Sigmoid colon (tissue), 7 donors: Measurements from ENCODE around the gene SLC16A13. TPM values are rescaled to one million over a fixed set of nuclear protein-coding genes. Genes with fewer than 3 reads are reported as not detected.
A peak's percentile ranks its signal among the peaks of the same experiment; 100 is the strongest.

Experiments used
- DNase-seq: peaks from one replicate; pipeline ENCODE4 v3.0.0-alpha.2; 2019
- H3K27ac ChIP-seq, 4 donors: fragments of 200-600 bp; sonication (generic); one replicate each; pipeline ENCODE4 v1.5.1; 2016 to 2019; ENCODE audit warnings: mild to moderate bottlenecking in 1 of 4
- H3K27me3 ChIP-seq, 3 donors: fragments of 200-600 bp; sonication (generic); one replicate each; pipeline ENCODE4 v1.5.1; 2019; ENCODE audit warnings: mild to moderate bottlenecking in 1 of 3
- H3K36me3 ChIP-seq, 4 donors: fragments of 200-600 bp; sonication (generic); one replicate each; pipeline ENCODE4 v1.5.1; 2016 to 2019
- H3K4me1 ChIP-seq, 4 donors: fragments of 200-600 bp; sonication (generic); one replicate each; pipeline ENCODE4 v1.5.1; 2017 to 2019
- H3K4me3 ChIP-seq, 4 donors: fragments of 200-600 bp; sonication (generic); one replicate each; pipeline ENCODE4 v1.5.1; 2017 to 2019; ENCODE audit warnings: mild to moderate bottlenecking in 2 of 4, moderate library complexity in 1 of 4
- H3K9me3 ChIP-seq, 4 donors: fragments of 200-600 bp in 3 of 4; sonication (generic) in 3 of 4; one replicate each; pipeline versions ENCODE4 v1.5.1 to v1.6.1; 2013 to 2019
- CTCF ChIP-seq, 4 experiments: fragments of 450-650 bp in 3 of 4; fragments of 200-600 bp in 1 of 4; IDR thresholded peaks; one replicate each; pipeline ENCODE4 v1.5.1; 2016 to 2019; ENCODE audit warnings: antibody characterized with exemption in 4 of 4, mild to moderate bottlenecking in 3 of 4, moderate library complexity in 2 of 4
- EP300 ChIP-seq, 4 donors: sonication (generic); formaldehyde crosslinking; IDR thresholded peaks; one replicate each; pipeline ENCODE4 v1.6.1; 2017; ENCODE audit warnings: antibody characterized with exemption in 4 of 4
- POLR2A ChIP-seq, 2 donors: fragments of 450-650 bp; IDR thresholded peaks; one replicate each; pipeline ENCODE4 v1.6.1; 2016; ENCODE audit warnings: antibody characterized with exemption in 2 of 2, mild to moderate bottlenecking in 2 of 2, moderate library complexity in 2 of 2
- POLR2AphosphoS5 ChIP-seq, 4 donors: sonication (generic); formaldehyde crosslinking; IDR thresholded peaks; one replicate each; pipeline ENCODE4 v1.6.1; 2017; ENCODE audit warnings: antibody characterized with exemption in 4 of 4
- WGBS, 2 donors: extraction: QIAGEN DNeasy Blood & Tissue Kit; methylation state at CpG; one replicate each; pipeline ENCODE4 v1.1.7; 2013; 5-methylcytosine and 5-hydroxymethylcytosine counted together
- intact Hi-C: fragments of 100-400 bp; cut with DNase I; formaldehyde crosslinking; loops from one replicate; pipeline ENCODE4 v1.15.1; 2023
- polyA plus RNA-seq, 3 donors: library from polyadenylated mRNA; stranded (reverse); fragments of 200-250 nt; gene quantifications; one replicate each; pipeline ENCODE4 v1.2.3, GENCODE V29; 2013
- total RNA-seq, 4 donors: library from RNA; depleted of rRNA; stranded (reverse); fragments of >200 nt; gene quantifications; one replicate each; pipeline ENCODE4 v1.1.0, GENCODE V29; 2016
- donor health status: healthy with polysubstance abuse.
- donor health status: Bipolar disorder and iron deficiency.
- donor health status: healthy.

SLC16A13 gene
- total and polyA plus RNA-seq, 7 donors, result 0.36 to 7.3 (median 0.66) TPM

- Histone ChIP-seq H3K27ac (peak overlapping the region; percentile 64 to 71 (median 68)), H3K4me3 (peak overlapping the region in 3 of 4 donors; percentile 21 to 37 (median 26)), H3K9me3 (no peaks in the 10 kb centered on the region), H3K27me3 (peaks cover 9 to 30% (median 18%) of the 10 kb centered on the region in 3 donors), H3K36me3 (no peaks in the 10 kb centered on the region), H3K4me1 (peaks cover 0 to 32% (median 30%) of the 10 kb centered on the region in 4 donors)
- TF ChIP-seq EP300 (IDR thresholded peaks at IDR 0.05) (no peak), POLR2A (IDR thresholded peaks at IDR 0.05) (peak in 1 of 2 donors; percentile 28), POLR2AphosphoS5 (IDR thresholded peaks at IDR 0.05) (peak; percentile 60 to 91 (median 72))
- intact Hi-C loops, result loop anchor here (5.0 kb wide), 1 partner anchor 111 kb away; no protein-coding TSS in a partner anchor
- peak; percentile 94 for DNase-seq
- 32 to 36% methylated on average over 51 of the region's 51 CpGs for WGBS, 2 donors
These were observed 12.0 kb upstream of the SLC16A13 start for GRCh38 chr17:7023576-7024401.

- Histone ChIP-seq H3K4me3 (no peak overlapping the region), H3K36me3 (no peaks in the 10 kb centered on the region), H3K9me3 (no peaks in the 10 kb centered on the region), H3K27me3 (peaks cover 9 to 30% (median 18%) of the 10 kb centered on the region in 3 donors), H3K27ac (no peak overlapping the region), H3K4me1 (peaks cover 0 to 29% (median 27%) of the 10 kb centered on the region in 4 donors)
- intact Hi-C loops, result loop anchor here (5.0 kb wide), 1 partner anchor 112 kb away; no protein-coding TSS in a partner anchor
- WGBS, 2 donors, result 78 to 87% methylated on average over 8 of the region's 8 CpGs
- TF ChIP-seq CTCF (IDR thresholded peaks at IDR 0.05) (no peak), EP300 (IDR thresholded peaks at IDR 0.05) (no peak), POLR2AphosphoS5 (IDR thresholded peaks at IDR 0.05) (no peak), POLR2A (IDR thresholded peaks at IDR 0.05) (no peak)
- DNase-seq, result no peak
These were observed 11.4 kb upstream of the SLC16A13 start for GRCh38 chr17:7024402-7024785.

GRCh38 chr17:7025245-7025644, 10.6 kb upstream of the SLC16A13 start:
- H3K4me3 ChIP-seq, result no peak overlapping the region
- intact Hi-C loops, result no loop called here
- WGBS, 2 donors, result 95 to 97% methylated on average over 1 of the region's 1 CpG
- no peak overlapping the region for H3K27ac ChIP-seq
- H3K36me3 ChIP-seq, result no peaks in the 10 kb centered on the region
- TF ChIP-seq CTCF (IDR thresholded peaks at IDR 0.05) (no peak), POLR2A (IDR thresholded peaks at IDR 0.05) (no peak), POLR2AphosphoS5 (IDR thresholded peaks at IDR 0.05) (no peak), EP300 (IDR thresholded peaks at IDR 0.05) (no peak)
- no peak for DNase-seq
- peaks cover 0 to 26% (median 24%) of the 10 kb centered on the region in 4 donors for H3K4me1 ChIP-seq
- H3K9me3 ChIP-seq, result no peaks in the 10 kb centered on the region
- peaks cover 9 to 30% (median 18%) of the 10 kb centered on the region in 3 donors for H3K27me3 ChIP-seq

GRCh38 chr17:7026471-7027115, 9.2 kb upstream of the SLC16A13 start:
- 92 to 93% methylated on average over 29 of the region's 29 CpGs for WGBS, 2 donors
- H3K36me3 ChIP-seq, result no peaks in the 10 kb centered on the region
- DNase-seq, result no peak
- no peak overlapping the region for H3K27ac ChIP-seq
- H3K27me3 ChIP-seq, result peaks cover 9 to 26% (median 18%) of the 10 kb centered on the region in 3 donors
- H3K4me1 ChIP-seq, result peaks cover 0 to 23% (median 18%) of the 10 kb centered on the region in 4 donors
- TF ChIP-seq EP300 (IDR thresholded peaks at IDR 0.05) (no peak), POLR2A (IDR thresholded peaks at IDR 0.05) (no peak), CTCF (IDR thresholded peaks at IDR 0.05) (no peak), POLR2AphosphoS5 (IDR thresholded peaks at IDR 0.05) (no peak)
- intact Hi-C loops, result no loop called here
- no peaks in the 10 kb centered on the region for H3K9me3 ChIP-seq
- H3K4me3 ChIP-seq, result no peak overlapping the region

GRCh38 chr17:7027335-7027734, 8.5 kb upstream of the SLC16A13 start:
- Histone ChIP-seq H3K27ac (peak overlapping the region in 2 of 4 donors; percentile 2 to 4), H3K9me3 (no peaks in the 10 kb centered on the region), H3K4me3 (no peak overlapping the region), H3K36me3 (no peaks in the 10 kb centered on the region), H3K27me3 (peaks cover 6 to 19% (median 11%) of the 10 kb centered on the region in 3 donors), H3K4me1 (peaks cover 0 to 15% (median 10%) of the 10 kb centered on the region in 4 donors)
- intact Hi-C loops, result no loop called here
- DNase-seq, result no peak
- 88 to 89% methylated on average over 13 of the region's 13 CpGs for WGBS, 2 donors
- TF ChIP-seq POLR2A (IDR thresholded peaks at IDR 0.05) (no peak), POLR2AphosphoS5 (IDR thresholded peaks at IDR 0.05) (no peak), CTCF (IDR thresholded peaks at IDR 0.05) (no peak), EP300 (IDR thresholded peaks at IDR 0.05) (no peak)
